Brain microvascular endothelial cell (primary cell): ENCODE data around the gene TAF15.

Source experiments
- DNase-seq: peaks from one replicate; pipeline ENCODE4 v3.0.0-alpha.2; 2020
- H3K27ac ChIP-seq: fragments of 250-450 bp; sonication (Bioruptor Pico); 2 replicates; pipeline ENCODE4 v1.5.1; 2020; ENCODE audit warnings: mild to moderate bottlenecking, moderate library complexity
- H3K27me3 ChIP-seq: fragments of 250-450 bp; sonication (Bioruptor Pico); replicated peaks from 2 replicates; pipeline ENCODE4 v1.5.1; 2020; ENCODE audit warnings: mild to moderate bottlenecking
- H3K36me3 ChIP-seq: fragments of 250-450 bp; sonication (Bioruptor Pico); replicated peaks from 2 replicates; pipeline ENCODE4 v1.5.1; 2020; ENCODE audit warnings: mild to moderate bottlenecking
- H3K4me3 ChIP-seq: 2 replicates; pipeline ENCODE4 v1.5.1; 2011; ENCODE audit warnings: low read depth, mild to moderate bottlenecking, control low read depth, low read length, moderate library complexity
- in situ Hi-C: cut with HindIII; loops from 2 replicates; pipeline ENCODE4 v1.10.0; 2017; ENCODE audit warnings: low sequenced_read_pairs, low pct_ligation_motif_present
- TF ChIP-seq, protein P1 (sequence below): IDR thresholded peaks from 2 replicates; pipeline ENCODE4 v1.5.1; 2011; ENCODE audit warnings: low read depth, mild to moderate bottlenecking, moderate library complexity, low read length, control low read depth, inconsistent platforms; ENCODE audit errors: missing control alignments

Gene TAF15

DNA sequence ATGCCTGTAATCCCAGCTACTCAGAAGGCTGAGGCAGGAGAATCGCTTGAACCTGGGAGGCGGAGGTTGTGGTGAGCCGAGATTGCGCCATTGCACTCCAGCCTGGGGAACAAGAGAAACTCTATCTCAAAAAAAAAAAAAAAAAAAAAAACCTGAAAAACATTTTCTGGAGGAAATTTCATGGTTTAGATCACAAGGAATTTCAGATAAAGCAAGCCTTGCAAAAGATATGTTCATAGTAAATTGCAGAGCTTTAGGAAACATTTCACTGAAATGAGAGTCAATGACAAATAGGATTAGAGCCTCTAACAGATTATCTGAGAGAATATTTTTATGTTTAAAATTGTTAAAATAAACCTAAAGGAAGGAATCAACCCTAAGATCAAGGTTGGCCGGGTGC, 3.2 kb downstream of the TAF15 start:
- TF ChIP-seq, protein P1, sequence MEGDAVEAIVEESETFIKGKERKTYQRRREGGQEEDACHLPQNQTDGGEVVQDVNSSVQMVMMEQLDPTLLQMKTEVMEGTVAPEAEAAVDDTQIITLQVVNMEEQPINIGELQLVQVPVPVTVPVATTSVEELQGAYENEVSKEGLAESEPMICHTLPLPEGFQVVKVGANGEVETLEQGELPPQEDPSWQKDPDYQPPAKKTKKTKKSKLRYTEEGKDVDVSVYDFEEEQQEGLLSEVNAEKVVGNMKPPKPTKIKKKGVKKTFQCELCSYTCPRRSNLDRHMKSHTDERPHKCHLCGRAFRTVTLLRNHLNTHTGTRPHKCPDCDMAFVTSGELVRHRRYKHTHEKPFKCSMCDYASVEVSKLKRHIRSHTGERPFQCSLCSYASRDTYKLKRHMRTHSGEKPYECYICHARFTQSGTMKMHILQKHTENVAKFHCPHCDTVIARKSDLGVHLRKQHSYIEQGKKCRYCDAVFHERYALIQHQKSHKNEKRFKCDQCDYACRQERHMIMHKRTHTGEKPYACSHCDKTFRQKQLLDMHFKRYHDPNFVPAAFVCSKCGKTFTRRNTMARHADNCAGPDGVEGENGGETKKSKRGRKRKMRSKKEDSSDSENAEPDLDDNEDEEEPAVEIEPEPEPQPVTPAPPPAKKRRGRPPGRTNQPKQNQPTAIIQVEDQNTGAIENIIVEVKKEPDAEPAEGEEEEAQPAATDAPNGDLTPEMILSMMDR, result no peak
- H3K36me3 ChIP-seq, result peaks cover 3% of the 10 kb centered on the region
- H3K4me3 ChIP-seq, result no peak overlapping the region
- no peaks in the 10 kb centered on the region for H3K27me3 ChIP-seq
- no peak overlapping the region for H3K27ac ChIP-seq
- DNase-seq, result no peak
- in situ Hi-C loops, result no loop called here

DNA sequence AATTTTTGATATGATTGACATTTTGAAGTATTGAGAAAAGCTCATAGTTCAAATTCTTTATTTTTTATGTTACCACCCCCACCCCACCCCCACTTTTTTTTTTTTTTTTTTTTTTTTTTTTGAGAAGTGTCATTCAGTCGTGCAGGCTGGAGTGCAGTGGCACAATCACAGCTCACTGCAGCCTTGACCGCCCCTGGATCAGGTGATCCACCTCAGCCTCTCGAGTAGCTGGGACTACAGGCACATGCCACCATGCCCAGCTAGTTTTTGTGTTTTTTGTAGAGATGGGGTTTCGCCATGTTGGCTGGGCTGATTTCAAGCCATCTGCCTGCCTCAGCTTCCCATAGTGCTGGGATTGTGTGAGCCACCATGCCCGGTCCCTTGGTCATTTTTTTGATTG, 7.4 kb downstream of the TAF15 start:
- TF ChIP-seq, protein P1, result no peak
- H3K36me3 ChIP-seq, result peaks cover 27% of the 10 kb centered on the region
- DNase-seq, result no peak
- no peak overlapping the region for H3K27ac ChIP-seq
- H3K4me3 ChIP-seq, result no peak overlapping the region
- no peaks in the 10 kb centered on the region for H3K27me3 ChIP-seq
- in situ Hi-C loops, result no loop called here

DNA sequence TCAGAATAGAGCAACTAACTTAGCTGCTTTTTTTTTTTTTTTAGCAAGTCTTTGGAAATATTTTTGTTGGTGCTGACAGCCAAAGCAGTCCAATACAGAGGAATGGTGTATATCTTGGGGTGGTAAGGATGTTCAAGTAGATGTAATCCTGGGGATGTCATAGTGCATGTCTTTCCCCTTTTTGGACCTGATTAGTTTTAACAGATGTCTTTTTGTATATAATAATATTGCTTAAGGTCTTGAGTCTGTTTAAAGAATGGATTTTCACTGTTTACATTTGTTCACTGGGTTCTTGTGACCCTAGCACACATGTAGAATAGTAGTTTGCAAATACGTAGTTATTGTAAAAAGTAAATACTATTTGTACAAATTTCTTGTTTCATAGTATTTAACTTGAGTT, 7.9 kb downstream of the TAF15 start:
- TF ChIP-seq, protein P1, result no peak
- Histone ChIP-seq H3K4me3 (no peak overlapping the region), H3K27me3 (no peaks in the 10 kb centered on the region), H3K27ac (no peak overlapping the region), H3K36me3 (peaks cover 30% of the 10 kb centered on the region)
- in situ Hi-C loops, result no loop called here
- DNase-seq, result no peak

DNA sequence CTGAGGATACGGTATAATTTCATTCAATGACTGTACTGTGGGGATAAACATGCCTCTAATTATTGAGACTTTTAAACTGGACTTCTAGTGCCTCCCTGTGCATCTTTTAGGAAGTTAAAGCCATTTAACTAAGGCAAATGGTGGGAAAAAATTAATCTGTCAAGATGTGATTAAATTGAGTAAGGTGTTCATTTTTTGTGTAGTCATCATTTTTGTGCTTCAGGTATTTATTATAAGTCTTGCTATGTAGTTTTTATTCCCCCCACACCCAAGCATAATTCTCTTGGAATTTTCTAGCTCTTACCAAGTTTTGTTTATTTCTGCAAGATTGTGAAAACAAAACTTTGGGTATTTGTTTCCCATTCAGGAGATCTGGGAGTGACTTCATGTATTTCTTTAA, 10.2 kb downstream of the TAF15 start:
- TF ChIP-seq, protein P1, result no peak
- no peak overlapping the region for H3K4me3 ChIP-seq
- H3K36me3 ChIP-seq, result peaks cover 48% of the 10 kb centered on the region
- H3K27me3 ChIP-seq, result no peaks in the 10 kb centered on the region
- no peak for DNase-seq
- in situ Hi-C loops, result no loop called here
- no peak overlapping the region for H3K27ac ChIP-seq

DNA sequence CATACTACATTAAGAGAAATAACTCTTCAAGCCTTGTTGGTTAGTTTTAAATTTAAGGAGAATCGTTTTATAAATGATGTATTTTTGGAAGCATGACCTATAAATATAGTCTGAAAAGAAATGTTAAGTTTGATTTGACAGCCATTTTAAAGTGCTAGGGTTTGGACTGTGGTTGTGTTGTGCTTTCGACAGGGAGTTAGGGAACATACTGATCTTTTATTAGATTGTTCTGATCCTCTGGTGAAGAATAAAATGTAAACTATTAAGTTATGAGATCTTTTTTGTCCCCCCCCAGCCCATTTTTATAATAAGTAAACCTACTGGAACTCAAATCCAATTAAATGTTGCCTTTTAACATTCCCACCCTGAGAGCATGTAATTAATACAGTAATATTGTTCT, 12.0 kb downstream of the TAF15 start:
- in situ Hi-C loops, result no loop called here
- TF ChIP-seq, protein P1, result no peak
- Histone ChIP-seq H3K27ac (no peak overlapping the region), H3K36me3 (peaks cover 61% of the 10 kb centered on the region), H3K27me3 (no peaks in the 10 kb centered on the region), H3K4me3 (no peak overlapping the region)
- DNase-seq, result no peak

DNA sequence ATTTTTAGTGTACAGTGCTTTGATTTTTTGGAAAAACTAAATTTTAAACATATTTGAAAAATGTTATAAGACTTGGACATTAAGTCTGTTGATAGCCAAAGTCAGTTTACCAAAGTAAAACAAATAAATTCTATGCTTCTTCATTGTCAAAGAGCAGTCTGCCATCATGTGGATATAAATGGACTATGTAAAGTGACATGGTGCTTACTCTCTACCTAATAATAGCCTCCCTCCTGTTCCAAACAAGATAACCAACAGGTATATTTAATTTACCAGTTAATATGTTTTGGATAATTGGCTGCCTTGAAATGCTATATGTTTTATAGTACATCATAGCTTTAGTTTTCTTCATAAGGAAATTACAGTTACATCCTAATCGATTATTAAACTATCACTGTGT, 15.9 kb downstream of the TAF15 start:
- DNase-seq, result no peak
- TF ChIP-seq, protein P1, result no peak
- peaks cover 60% of the 10 kb centered on the region for H3K36me3 ChIP-seq
- H3K4me3 ChIP-seq, result no peak overlapping the region
- H3K27me3 ChIP-seq, result no peaks in the 10 kb centered on the region
- in situ Hi-C loops, result no loop called here
- H3K27ac ChIP-seq, result no peak overlapping the region
